Dermis lymphatic vessel endothelial cell (primary cell): ENCODE results near the gene SHISA5. TPM values are rescaled to one million over a fixed set of nuclear protein-coding genes. Genes with fewer than 3 reads are reported as not detected.

ENCODE experiments used
- total RNA-seq: library from RNA; depleted of rRNA; stranded (reverse); fragments of >200 nt; gene quantifications from 2 replicates; pipeline ENCODE4 v1.2.1, GENCODE V29; 2014

SHISA5 gene
- total RNA-seq, result 54.3 and 62.4 TPM in 2 replicates

GRCh38 chr3:48504051-48504946, at the start of gene SHISA5:
Gene SHISA5 (minus strand): TSS chr3:48504174. CDS start chr3:48504094, 80 bp downstream.

GRCh38 chr3:48446425-48447193, 57.4 kb downstream of the SHISA5 start, which contains the start of gene ATRIP:
Gene ATRIP (plus strand): TSS chr3:48446737. CDS start chr3:48446846, 109 bp downstream.

GRCh38 chr3:48439820-48440589, 64.0 kb downstream of the SHISA5 start, which contains the start of the genes CCDC51 and TMA7:
Gene CCDC51 (minus strand): TSS chr3:48440119. CDS start chr3:48435128, 4,991 bp downstream.
Gene TMA7 (plus strand): TSS chr3:48440257. CDS start chr3:48440297, 40 bp downstream.

GRCh38 chr3:48429960-48430707, 73.8 kb downstream of the SHISA5 start, which contains the start of gene PLXNB1:
Gene PLXNB1 (minus strand): TSS chr3:48430086. CDS start chr3:48424611, 5,475 bp downstream.

Other genes with a start within 250 kb of the SHISA5 start
- 20.8 and 21.1 TPM in 2 replicates for gene NME6, start 202.8 kb downstream of the SHISA5 start, total RNA-seq
- not detected in 2 replicates for gene SPINK8, start 170.5 kb downstream of the SHISA5 start, total RNA-seq
- not detected in 2 replicates for gene FBXW12, start 132.0 kb downstream of the SHISA5 start, total RNA-seq
- gene PLXNB1, start 74.1 kb downstream of the SHISA5 start, total RNA-seq, result 12.7 and 17.4 TPM in 2 replicates
- 8.5 and 10.5 TPM in 2 replicates for gene CCDC51, start 64.1 kb downstream of the SHISA5 start, total RNA-seq
- gene TMA7, start 63.9 kb downstream of the SHISA5 start, total RNA-seq, result 193 and 258 TPM in 2 replicates
- gene ATRIP, start 57.4 kb downstream of the SHISA5 start, total RNA-seq, result 3.9 and 5.3 TPM in 2 replicates
- gene PFKFB4, start 52.6 kb upstream of the SHISA5 start, total RNA-seq, result 0.43 and 0.76 TPM in 2 replicates
- 0.09 and 0.11 TPM in 2 replicates for gene UCN2, start 59.6 kb upstream of the SHISA5 start, total RNA-seq
- 0.09 and 0.87 TPM in 2 replicates for gene COL7A1, start 91.2 kb upstream of the SHISA5 start, total RNA-seq
- 246 and 249 TPM in 2 replicates for gene UQCRC1, start 105.5 kb upstream of the SHISA5 start, total RNA-seq
- 0.09 TPM in 1 of 2 replicates, not detected in the other for gene TMEM89, start 117.6 kb upstream of the SHISA5 start, total RNA-seq
- gene SLC26A6, start 131.3 kb upstream of the SHISA5 start, total RNA-seq, result 9.4 and 11.6 TPM in 2 replicates
- 0.09 and 0.22 TPM in 2 replicates for gene CELSR3, start 158.7 kb upstream of the SHISA5 start, total RNA-seq
- 3.7 and 4.3 TPM in 2 replicates for gene NCKIPSD, start 181.7 kb upstream of the SHISA5 start, total RNA-seq
- gene IP6K2, start 213.0 kb upstream of the SHISA5 start, total RNA-seq, result 33.8 and 47.6 TPM in 2 replicates